ENCODE results near the gene TSPAN10.

The TSPAN10 gene

DNA sequence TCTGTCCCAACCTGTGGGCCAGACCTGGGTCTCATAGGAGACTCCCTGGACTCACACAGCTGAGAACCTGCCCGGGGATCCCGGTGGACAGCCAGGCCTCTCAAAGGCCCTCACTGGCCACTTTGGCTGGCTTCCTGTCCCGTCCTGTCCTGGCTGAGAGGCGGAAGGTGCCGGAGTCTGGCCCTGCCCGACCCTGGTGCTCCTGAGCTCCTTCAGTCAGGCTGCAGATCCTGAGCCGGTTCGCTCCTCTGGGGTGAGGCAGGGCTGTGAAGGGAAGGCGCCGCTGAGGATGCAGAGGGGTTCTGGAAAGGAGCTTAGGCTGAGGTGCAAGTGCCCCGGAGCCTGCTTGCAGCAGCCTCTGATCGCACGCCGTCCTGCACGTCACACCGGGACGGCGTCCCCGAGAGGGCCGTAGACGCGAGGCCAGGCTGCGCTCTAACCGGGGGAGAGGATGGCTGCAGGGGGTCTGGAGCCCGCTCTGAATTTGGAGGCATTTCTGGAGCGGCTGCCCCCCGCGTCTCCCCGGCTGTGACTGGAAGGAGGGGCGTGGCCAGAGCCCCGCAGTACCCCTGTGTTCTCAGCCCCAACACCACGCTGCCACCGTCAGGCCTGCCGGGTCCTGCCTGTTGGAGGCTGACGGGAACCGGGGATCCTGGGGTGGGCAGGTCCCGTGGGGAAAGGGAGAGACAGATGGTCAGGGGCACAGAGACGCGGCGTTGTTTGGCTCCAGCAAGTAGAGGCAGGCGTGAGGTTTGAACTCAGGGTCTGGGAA is 51.0 kb downstream of the TSPAN10 start:
- no peak for DNase-seq (ENCODE audit: low spot score)

GRCh38 chr17:81688616-81689015 is 51.6 kb downstream of the TSPAN10 start:
- no peak for DNase-seq (ENCODE audit: low spot score)

- DNase-seq (ENCODE audit: low spot score): no peak
Observed at GRCh38 chr17:81690066-81690465, 53.1 kb downstream of the TSPAN10 start.

DNA sequence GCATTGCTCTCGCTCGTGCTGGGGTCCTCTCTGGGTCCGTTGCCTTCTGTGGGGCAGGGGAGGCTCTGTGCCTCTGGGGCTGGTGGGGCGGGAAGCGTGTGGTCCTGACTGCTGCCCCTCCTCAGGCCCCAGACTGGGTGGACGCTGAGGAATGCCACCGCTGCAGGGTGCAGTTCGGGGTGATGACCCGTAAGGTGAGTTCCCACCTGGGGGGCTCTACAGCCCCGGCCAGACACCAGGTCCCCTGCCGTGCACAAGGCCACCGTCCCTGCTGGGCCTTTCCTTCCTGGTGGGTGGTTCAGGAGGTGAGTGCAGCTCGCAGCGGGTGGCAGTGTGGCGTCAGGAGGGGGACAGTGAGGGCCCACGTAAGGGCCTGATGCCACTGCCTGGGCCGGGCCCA is 53.6 kb downstream of the TSPAN10 start:
- DNase-seq (ENCODE audit: low spot score): no peak

DNA sequence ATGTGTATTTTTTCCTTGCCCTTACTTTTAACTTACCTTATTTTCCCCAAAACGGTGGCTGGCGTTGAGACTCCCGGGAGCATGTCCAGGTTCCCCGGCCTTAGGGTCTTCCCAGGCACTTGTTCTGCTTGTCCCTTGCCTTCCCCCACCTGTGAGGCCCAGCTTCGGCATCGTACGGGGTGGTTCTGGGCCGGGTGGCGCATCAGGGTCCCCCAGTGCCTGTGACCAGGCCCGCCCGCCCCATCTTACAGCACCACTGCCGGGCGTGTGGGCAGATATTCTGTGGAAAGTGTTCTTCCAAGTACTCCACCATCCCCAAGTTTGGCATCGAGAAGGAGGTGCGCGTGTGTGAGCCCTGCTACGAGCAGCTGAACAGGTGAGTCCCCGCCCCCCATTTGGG is 54.2 kb downstream of the TSPAN10 start:
- DNase-seq (ENCODE audit: low spot score): no peak

- no peak for DNase-seq (ENCODE audit: low spot score)
Observed at GRCh38 chr17:81691608-81692007, 54.6 kb downstream of the TSPAN10 start.

DNA sequence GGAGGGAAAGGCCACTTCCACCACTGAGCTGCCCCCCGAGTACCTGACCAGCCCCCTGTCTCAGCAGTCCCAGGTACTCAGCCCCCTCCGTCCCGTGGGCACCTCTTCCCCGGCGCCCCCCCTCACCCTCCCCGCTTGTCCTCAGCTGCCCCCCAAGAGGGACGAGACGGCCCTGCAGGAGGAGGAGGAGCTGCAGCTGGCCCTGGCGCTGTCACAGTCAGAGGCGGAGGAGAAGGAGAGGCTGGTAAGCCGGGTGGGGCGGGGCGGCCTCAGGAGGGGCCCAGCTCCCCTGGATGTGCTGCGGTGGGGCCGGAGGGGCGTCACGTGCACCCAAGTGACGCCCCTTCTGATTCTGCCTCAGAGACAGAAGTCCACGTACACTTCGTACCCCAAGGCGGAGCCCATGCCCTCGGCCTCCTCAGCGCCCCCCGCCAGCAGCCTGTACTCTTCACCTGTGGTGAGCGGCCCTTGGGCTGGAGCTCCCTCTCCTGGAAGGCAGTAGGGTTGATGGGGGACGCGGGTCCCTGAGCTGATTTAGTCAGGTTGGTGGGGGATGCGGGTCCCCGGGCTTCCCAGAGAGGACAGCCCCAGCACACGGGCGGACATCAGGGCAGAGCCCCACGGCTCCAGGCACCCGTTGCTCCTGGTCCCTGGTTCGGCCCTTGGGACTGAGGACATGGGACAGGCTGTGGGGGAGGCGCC is 56.7 kb downstream of the TSPAN10 start:
- no peak for DNase-seq (ENCODE audit: low spot score)

- DNase-seq (ENCODE audit: low spot score): no peak
Observed at GRCh38 chr17:81694810-81695209, 57.8 kb downstream of the TSPAN10 start.

GRCh38 chr17:81695211-81695610 is 58.2 kb downstream of the TSPAN10 start:
- no peak for DNase-seq (ENCODE audit: low spot score)

GRCh38 chr17:81695801-81696200 is 58.8 kb downstream of the TSPAN10 start:
- DNase-seq (ENCODE audit: low spot score): no peak

DNA sequence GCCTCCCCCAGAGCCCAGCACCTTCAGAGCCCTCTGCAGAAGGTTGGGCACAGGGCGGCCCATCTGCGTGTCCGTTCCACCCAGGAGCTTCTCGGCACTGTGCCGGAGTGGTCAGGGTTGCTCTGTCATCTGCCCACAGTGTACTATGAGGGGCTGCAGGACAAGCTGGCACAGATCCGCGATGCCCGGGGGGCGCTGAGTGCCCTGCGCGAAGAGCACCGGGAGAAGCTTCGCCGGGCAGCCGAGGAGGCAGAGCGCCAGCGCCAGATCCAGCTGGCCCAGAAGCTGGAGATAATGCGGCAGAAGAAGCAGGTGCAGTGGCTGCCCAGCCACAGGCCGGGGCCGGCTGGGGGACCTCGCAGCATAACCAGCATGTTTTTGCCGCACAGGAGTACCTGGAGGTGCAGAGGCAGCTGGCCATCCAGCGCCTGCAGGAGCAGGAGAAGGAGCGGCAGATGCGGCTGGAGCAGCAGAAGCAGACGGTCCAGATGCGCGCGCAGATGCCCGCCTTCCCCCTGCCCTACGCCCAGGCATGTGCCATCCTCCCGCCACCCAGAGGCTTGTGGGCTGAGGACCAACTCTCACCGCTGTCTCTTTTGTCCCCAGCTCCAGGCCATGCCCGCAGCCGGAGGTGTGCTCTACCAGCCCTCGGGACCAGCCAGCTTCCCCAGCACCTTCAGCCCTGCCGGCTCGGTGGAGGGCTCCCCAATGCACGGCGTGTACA is 59.4 kb downstream of the TSPAN10 start:
- no peak for DNase-seq (ENCODE audit: low spot score)

GRCh38 chr17:81697261-81698044 is 60.5 kb downstream of the TSPAN10 start:
- DNase-seq (ENCODE audit: low spot score): no peak
